ENCODE data around the gene DNAAF8.

Gene DNAAF8

DNA sequence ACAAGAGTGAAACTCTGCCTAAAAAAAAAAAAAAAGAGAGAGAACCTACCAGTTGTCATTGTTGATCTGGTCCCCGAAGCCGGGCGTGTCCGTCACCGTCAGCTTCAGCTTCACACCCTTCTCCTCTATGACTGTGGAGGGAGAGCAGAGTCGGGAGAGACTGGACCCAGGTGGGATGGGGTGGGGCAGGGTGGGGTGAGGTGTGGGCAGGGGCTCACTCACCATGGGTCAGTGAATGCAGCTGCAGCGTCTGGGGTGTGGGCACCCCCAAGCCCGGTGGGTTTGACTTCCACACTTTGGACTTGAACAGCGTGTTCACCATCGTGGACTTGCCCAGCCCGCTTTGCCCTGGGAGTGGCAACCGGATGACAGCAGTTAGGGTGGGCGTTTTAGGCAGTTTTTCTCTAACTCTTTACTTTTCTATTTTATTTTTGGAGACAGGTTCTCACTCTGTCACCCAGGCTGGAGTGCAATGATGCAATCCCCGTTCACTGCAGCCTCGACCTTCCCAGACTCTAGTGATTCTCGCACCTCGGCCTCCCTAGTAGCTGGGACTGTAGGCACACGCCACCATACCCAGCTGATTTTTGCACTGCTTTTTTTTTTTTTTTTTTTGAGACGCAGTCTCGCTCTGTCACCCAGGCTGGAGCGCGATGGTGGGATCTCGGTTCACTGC lies 51.6 kb downstream of the DNAAF8 start:
- DNase-seq = no peak

DNA sequence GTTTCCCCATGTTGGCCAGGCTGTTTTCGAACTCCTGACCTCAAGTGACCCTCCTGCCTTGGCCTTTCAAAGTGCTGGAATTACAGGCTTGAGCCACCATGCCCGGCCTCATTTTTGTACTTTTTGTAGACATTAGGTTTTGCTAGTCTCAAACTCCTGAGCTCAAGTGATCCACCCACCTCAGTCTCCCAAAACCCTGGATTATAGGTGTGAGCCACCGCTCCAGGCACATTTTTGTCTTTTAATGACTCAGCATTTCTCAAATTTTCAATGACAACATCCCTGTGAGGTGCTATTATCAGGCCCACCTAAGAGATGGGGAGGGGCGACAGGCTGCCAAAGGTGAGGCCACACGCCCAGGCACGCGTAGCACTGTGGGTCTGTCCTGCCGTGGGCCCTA lies 52.7 kb downstream of the DNAAF8 start:
- DNase-seq = no peak

DNA sequence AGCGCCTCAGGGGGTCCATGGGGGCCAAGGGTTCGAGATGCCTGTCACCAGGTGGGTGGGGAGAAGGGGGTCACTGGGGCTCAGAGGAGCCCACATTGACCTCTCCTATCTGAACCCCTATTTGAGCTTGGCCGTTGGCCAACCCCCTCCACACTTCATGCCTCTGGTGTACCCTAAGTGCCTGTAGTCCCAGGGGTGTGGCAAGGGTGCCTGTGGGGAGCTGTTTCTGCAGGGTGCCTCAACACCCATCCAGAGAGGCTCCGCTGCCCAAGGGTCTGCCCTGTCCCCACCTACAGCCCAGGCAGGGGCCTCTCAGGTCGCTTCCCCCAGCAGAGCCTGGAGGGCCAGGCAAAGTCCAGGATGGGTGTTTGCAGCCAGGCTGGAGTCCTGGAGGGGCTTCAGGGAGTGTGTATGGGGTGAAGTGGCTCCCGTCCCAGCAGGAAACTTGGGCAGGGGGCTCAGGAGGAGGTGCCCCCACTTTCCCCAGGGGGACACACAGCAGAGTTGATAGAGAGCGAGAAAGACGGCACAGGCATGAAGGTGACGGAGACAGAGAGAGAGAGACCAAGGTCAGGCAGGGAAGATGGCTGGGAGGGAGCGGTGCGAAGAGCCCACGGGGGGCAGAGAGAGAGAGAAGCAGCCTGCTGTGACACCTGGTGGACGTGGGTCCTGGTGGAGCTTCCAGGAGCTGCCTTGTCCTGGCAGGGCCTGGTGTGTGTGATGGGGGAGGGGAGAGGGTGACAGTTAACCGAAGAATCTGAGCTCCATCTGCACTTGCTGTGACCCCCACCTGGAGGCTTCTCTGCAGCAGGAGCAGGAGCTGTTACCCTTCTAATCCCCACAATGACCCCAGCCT lies 53.5 kb downstream of the DNAAF8 start, which contains the start of gene SEPTIN12:
Gene SEPTIN12 (minus strand): TSS at position 719 of the 856 bp plus-strand sequence. CDS start 700 bp downstream, at position 19.
- no peak for DNase-seq

GRCh38 chr16:4788489-4788889 lies 54.2 kb downstream of the DNAAF8 start:
- DNase-seq = no peak

DNA sequence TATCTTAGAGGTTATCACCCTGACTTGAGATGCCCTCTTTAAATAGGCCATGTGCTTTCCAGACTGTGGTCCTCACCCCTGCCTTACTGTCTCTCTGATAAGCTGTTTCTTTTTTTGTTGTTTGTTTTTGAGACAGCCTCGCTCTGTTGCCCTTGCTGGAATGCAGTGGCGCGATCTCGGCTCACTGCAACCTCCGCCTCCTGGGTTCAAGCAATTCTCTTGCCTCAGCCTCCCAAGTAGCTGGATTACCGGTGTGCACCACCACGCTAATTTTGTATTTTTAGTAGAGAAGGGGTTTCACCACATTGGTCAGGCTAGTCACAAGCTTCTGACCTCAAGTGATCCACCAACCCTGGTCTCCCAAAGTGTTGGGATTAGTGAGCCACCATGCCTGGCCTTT lies 54.6 kb downstream of the DNAAF8 start:
- DNase-seq = no peak

DNA sequence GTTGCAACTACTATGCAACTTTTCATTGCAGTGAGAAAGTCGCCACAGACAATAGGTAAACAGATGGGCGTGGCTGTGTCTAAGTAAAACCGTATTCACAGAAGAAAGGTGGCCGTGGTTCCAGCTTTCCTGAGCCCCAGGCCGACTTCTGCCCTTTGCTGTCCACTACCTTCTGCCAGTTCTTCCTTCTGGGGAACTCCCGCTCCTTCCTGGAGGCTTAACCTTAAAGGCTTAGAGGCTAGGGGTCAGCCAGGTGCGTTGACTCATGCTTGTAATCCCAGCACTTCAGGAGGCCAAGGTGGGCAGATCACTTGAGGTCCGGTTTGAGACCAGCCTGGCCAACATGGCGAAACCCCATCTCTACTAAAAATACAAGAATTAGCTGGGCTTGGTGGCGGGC lies 55.9 kb downstream of the DNAAF8 start:
- DNase-seq = no peak

- DNase-seq = no peak
Observed at GRCh38 chr16:4790871-4791270, 56.5 kb downstream of the DNAAF8 start.

DNA sequence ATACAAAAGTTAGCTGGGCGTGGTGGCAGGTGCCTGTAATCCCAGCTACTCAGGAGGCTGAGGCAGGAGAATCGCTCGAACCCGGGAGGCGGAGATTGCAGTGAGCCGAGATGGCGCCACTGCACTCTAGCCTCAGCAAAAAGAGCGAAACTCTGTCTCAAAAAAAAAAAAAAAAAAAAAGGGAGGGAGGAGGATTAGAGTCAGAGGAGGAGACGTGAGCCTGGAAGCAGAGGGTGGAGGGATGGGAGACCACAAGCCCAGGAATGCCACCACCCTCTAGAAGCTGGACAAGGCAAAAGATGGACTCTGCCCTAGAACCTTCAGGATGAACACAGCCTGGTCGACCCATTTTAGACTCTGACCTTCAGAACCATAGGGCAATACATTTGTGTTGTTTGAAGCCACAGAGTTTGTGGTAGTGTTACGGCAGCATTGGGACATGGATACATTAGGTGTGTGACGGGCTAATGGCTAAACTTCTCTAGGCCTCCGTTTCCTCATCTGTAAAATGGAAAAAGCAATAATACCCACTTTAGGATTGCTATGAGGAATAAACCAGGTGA lies 58.7 kb downstream of the DNAAF8 start:
- no peak for DNase-seq

DNA sequence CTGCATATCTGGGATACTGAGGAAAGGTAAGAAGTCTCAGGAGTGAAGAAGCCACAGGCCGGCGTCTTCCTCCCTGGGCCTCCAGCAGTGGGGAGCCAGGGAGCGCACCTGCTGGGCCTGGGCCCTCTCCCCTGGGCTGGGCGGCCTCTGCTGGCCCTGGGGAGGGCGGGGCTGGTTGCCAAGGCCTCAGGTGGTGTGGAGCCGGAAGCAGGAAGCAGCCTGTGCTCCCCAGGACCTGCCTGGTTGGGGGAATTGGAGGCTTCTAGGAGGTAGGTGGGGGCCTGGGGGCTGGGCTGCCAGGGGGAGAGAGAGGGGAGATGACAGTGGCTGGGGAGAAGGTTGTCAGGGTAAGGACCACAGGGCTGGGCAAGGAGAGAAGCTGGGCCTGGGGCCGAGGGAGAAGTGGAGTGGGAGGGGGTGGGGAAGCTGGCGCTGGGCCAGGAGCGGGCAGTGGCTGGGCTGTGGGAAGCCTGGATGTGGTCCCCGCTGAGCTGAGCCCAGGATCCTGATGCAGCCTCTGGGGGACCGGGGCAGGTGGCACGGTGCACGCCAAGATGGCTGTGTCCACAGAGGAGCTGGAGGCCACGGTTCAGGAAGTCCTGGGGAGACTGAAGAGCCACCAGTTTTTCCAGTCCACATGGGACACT lies 61.0 kb downstream of the DNAAF8 start, which contains the start of gene SMIM22:
Gene SMIM22 (plus strand): TSS at position 189 of the 647 bp plus-strand sequence. CDS start 366 bp downstream, at position 555.
- DNase-seq = peak; percentile 57

DNA sequence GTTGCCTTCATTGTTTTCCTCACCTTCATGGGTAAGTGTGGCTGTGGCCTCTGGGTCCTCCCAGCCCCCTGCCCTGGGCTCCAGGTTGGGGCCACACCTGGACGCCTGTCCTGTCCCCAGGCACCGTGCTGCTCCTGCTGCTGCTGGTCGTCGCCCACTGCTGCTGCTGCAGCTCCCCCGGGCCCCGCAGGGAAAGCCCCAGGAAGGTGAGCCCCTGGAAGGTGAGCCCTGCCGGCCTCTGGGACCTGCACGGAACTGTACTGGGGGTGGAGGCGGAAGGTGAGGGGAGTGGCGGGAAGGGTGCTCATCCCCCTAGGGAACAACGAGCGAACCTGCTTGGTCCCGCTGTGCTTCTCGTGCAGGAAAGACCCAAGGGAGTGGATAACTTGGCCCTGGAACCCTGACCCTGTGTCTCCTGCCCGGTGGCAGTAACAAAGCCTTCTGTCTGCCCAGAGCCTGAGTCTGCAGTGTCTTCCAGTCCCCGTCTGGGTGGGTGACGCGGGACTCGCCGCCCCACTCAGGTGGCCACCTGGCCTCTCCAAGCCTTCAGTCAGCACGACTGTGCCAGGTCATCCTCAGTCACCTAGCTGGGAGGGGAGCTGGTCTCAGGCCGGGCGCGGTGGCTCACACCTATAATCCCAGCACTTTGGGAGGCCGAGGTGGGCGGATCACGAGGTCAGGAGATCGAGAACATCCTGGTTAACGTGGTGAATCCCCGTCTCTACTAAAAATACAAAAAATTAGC lies 61.7 kb downstream of the DNAAF8 start:
- DNase-seq = no peak

- no peak for DNase-seq
Observed at GRCh38 chr16:4796982-4797804, 62.9 kb downstream of the DNAAF8 start.

GRCh38 chr16:4797805-4798252 lies 63.5 kb downstream of the DNAAF8 start:
- no peak for DNase-seq

- DNase-seq = no peak
Observed at GRCh38 chr16:4798456-4798855, 64.1 kb downstream of the DNAAF8 start.

Measured in NCI-H1092 (cell line).